Measurements from ENCODE around the gene PIGBOS1.

Gene PIGBOS1

GRCh38 chr15:55267401-55268175, 51.3 kb downstream of the PIGBOS1 start:
- no peak for DNase-seq (ENCODE audit: low read depth in 2 of 2)
